ENCODE results near the gene TRIM28. TPM values are rescaled to one million over a fixed set of nuclear protein-coding genes. Genes with fewer than 3 reads are reported as not detected.

The TRIM28 gene
- total and polyA plus RNA-seq, 9 of the 15 experiments (the other 6 are each of a cell fraction or from before 2014, with no cell fraction given): 12.1 to 797 (median 490) TPM

DNA sequence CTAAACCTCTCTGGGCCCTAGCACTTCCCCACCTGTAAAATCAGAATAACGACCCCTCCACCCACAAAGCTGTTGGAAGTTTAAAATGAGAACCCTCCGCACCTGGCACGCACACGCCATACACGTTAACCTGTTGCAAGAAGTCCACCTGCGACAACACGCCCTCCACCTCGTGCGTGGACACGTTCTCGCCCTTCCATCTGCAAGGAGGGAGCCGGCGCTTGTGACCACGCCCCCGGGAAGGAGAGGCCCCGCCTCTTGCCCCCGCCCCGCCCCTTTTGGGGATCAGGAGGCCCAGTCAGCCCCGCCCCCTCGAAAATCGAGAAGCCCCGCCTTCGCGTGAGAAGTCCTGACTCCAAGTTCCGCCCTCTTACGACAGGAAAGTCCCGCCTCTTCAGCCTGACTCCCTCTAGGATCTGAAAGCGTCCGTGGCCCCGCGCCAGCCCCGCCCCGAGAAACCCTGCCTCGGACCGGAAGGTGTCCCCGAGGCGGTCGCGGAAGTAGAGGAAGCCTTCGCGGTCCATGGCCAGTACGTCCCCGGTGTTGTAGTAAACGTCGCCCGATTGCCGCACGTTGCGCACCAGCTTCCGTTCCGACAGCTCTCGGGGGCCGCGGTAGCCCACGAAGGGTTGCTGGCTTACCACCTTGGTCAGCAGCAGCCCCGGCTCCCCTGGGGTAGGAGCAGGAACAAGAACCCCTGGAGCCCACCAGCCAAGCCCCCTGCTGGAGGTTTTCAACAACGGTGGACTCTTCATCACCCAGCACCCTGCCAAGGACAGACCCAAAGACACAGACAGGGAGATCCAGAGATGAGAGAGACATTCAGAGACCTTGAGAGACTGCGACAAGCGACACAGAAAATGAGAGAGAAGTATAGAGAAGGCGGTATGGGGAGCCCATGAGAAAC, 44.6 kb upstream of the TRIM28 start (continued):
- TF ChIP-seq, protein P1, sequence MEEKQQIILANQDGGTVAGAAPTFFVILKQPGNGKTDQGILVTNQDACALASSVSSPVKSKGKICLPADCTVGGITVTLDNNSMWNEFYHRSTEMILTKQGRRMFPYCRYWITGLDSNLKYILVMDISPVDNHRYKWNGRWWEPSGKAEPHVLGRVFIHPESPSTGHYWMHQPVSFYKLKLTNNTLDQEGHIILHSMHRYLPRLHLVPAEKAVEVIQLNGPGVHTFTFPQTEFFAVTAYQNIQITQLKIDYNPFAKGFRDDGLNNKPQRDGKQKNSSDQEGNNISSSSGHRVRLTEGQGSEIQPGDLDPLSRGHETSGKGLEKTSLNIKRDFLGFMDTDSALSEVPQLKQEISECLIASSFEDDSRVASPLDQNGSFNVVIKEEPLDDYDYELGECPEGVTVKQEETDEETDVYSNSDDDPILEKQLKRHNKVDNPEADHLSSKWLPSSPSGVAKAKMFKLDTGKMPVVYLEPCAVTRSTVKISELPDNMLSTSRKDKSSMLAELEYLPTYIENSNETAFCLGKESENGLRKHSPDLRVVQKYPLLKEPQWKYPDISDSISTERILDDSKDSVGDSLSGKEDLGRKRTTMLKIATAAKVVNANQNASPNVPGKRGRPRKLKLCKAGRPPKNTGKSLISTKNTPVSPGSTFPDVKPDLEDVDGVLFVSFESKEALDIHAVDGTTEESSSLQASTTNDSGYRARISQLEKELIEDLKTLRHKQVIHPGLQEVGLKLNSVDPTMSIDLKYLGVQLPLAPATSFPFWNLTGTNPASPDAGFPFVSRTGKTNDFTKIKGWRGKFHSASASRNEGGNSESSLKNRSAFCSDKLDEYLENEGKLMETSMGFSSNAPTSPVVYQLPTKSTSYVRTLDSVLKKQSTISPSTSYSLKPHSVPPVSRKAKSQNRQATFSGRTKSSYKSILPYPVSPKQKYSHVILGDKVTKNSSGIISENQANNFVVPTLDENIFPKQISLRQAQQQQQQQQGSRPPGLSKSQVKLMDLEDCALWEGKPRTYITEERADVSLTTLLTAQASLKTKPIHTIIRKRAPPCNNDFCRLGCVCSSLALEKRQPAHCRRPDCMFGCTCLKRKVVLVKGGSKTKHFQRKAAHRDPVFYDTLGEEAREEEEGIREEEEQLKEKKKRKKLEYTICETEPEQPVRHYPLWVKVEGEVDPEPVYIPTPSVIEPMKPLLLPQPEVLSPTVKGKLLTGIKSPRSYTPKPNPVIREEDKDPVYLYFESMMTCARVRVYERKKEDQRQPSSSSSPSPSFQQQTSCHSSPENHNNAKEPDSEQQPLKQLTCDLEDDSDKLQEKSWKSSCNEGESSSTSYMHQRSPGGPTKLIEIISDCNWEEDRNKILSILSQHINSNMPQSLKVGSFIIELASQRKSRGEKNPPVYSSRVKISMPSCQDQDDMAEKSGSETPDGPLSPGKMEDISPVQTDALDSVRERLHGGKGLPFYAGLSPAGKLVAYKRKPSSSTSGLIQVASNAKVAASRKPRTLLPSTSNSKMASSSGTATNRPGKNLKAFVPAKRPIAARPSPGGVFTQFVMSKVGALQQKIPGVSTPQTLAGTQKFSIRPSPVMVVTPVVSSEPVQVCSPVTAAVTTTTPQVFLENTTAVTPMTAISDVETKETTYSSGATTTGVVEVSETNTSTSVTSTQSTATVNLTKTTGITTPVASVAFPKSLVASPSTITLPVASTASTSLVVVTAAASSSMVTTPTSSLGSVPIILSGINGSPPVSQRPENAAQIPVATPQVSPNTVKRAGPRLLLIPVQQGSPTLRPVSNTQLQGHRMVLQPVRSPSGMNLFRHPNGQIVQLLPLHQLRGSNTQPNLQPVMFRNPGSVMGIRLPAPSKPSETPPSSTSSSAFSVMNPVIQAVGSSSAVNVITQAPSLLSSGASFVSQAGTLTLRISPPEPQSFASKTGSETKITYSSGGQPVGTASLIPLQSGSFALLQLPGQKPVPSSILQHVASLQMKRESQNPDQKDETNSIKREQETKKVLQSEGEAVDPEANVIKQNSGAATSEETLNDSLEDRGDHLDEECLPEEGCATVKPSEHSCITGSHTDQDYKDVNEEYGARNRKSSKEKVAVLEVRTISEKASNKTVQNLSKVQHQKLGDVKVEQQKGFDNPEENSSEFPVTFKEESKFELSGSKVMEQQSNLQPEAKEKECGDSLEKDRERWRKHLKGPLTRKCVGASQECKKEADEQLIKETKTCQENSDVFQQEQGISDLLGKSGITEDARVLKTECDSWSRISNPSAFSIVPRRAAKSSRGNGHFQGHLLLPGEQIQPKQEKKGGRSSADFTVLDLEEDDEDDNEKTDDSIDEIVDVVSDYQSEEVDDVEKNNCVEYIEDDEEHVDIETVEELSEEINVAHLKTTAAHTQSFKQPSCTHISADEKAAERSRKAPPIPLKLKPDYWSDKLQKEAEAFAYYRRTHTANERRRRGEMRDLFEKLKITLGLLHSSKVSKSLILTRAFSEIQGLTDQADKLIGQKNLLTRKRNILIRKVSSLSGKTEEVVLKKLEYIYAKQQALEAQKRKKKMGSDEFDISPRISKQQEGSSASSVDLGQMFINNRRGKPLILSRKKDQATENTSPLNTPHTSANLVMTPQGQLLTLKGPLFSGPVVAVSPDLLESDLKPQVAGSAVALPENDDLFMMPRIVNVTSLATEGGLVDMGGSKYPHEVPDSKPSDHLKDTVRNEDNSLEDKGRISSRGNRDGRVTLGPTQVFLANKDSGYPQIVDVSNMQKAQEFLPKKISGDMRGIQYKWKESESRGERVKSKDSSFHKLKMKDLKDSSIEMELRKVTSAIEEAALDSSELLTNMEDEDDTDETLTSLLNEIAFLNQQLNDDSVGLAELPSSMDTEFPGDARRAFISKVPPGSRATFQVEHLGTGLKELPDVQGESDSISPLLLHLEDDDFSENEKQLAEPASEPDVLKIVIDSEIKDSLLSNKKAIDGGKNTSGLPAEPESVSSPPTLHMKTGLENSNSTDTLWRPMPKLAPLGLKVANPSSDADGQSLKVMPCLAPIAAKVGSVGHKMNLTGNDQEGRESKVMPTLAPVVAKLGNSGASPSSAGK (IDR thresholded peaks at IDR 0.05): peak; percentile 86
- TF ChIP-seq ZEB2 (IDR thresholded peaks at IDR 0.05): peak; percentile 99
- TF ChIP-seq RB1 (IDR thresholded peaks at IDR 0.05; ENCODE audit: low read depth): peak; percentile 92
- TF ChIP-seq RBBP5 (IDR thresholded peaks at IDR 0.05; ENCODE audit: borderline replicate concordance, insufficient read depth, low read length, poor library complexity, severe bottlenecking): peak; percentile 72
- TF ChIP-seq NBN (IDR thresholded peaks at IDR 0.05; ENCODE audit: low read depth): peak; percentile 76; the same call in 1 of the 2 replicates
- TF ChIP-seq OTX1 (CRISPR knock-in tag; IDR thresholded peaks at IDR 0.05): 0 out of 2 replicates have a peak, but pooled peaks have one; percentile 32
- no peak for TF ChIP-seq ZNF644 (tag; IDR thresholded peaks at IDR 0.05; ENCODE audit: low read depth)
- no peak for TF ChIP-seq ZNF165 (CRISPR knock-in tag; IDR thresholded peaks at IDR 0.05; ENCODE audit: borderline replicate concordance)
- TF ChIP-seq, protein P2, sequence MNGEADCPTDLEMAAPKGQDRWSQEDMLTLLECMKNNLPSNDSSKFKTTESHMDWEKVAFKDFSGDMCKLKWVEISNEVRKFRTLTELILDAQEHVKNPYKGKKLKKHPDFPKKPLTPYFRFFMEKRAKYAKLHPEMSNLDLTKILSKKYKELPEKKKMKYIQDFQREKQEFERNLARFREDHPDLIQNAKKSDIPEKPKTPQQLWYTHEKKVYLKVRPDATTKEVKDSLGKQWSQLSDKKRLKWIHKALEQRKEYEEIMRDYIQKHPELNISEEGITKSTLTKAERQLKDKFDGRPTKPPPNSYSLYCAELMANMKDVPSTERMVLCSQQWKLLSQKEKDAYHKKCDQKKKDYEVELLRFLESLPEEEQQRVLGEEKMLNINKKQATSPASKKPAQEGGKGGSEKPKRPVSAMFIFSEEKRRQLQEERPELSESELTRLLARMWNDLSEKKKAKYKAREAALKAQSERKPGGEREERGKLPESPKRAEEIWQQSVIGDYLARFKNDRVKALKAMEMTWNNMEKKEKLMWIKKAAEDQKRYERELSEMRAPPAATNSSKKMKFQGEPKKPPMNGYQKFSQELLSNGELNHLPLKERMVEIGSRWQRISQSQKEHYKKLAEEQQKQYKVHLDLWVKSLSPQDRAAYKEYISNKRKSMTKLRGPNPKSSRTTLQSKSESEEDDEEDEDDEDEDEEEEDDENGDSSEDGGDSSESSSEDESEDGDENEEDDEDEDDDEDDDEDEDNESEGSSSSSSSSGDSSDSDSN (IDR thresholded peaks at IDR 0.05; ENCODE audit: borderline replicate concordance in 1 of 2, low read depth in 2 of 2, low read length in 2 of 2): peak; percentile 84 to 90; a peak in 3 of 4 replicates
- 0 out of 2 replicates have a peak, but pooled peaks have one; percentile 75 for TF ChIP-seq NR4A1 (CRISPR knock-in tag; IDR thresholded peaks at IDR 0.05)
- TF ChIP-seq NR4A1 (tag; IDR thresholded peaks at IDR 0.05): peak; percentile 76
- TF ChIP-seq SMARCB1 (IDR thresholded peaks at IDR 0.05; ENCODE audit: insufficient read length, low read depth): no peak

Measured in K562 (cell line).